Upper lobe of right lung (tissue), 1 donor: ENCODE measurements around the gene DIRAS2. TPM values are rescaled to one million over a fixed set of nuclear protein-coding genes. Genes with fewer than 3 reads are reported as not detected.
"Not testable (repeated sequence)": the region's sequence is repeated elsewhere in the genome, so short reads cannot be mapped to it uniquely, and the experiment has no call there.

ENCODE experiments used
- ATAC-seq: fragments of 200-7000 bp; cut with Tn5 transposase; one replicate; pipeline ENCODE4 v1.9.1; 2020; ENCODE audit warnings: mild to moderate bottlenecking, moderate library complexity
- DNase-seq: peaks from one replicate; pipeline ENCODE4 v3.0.0-alpha.2; 2020
- H3K27ac ChIP-seq: fragments of 200-600 bp; one replicate; pipeline ENCODE4 v1.8.0; 2022
- H3K27me3 ChIP-seq: fragments of 200-600 bp; one replicate; pipeline ENCODE4 v1.8.0; 2022; ENCODE audit warnings: mild to moderate bottlenecking
- H3K36me3 ChIP-seq: fragments of 200-600 bp; one replicate; pipeline ENCODE4 v1.8.0; 2022
- H3K4me1 ChIP-seq: fragments of 200-600 bp; one replicate; pipeline ENCODE4 v1.8.0; 2022
- H3K4me3 ChIP-seq: fragments of 200-600 bp; one replicate; pipeline ENCODE4 v1.8.0; 2022; ENCODE audit warnings: mild to moderate bottlenecking
- H3K9me3 ChIP-seq: fragments of 200-600 bp; one replicate; pipeline ENCODE4 v1.8.0; 2022
- CTCF ChIP-seq: fragments of 200-600 bp; IDR thresholded peaks from one replicate; pipeline ENCODE4 v1.8.0; 2022; ENCODE audit warnings: antibody characterized with exemption
- intact Hi-C: fragments of 100-400 bp; cut with DNase I; formaldehyde crosslinking; loops from one replicate; pipeline ENCODE4 v1.11.0; 2022
- total RNA-seq: library from RNA; stranded (reverse); fragmentation: NEBNext Ultra II Directional; extraction: Animal tissue kit (Norgen Biotek cat#: 25700); gene quantifications from one replicate; pipeline ENCODE4 v1.2.1, GENCODE V29; 2021
- donor health status: DM: no; HTN: yes; CAD: no; lungs with severe emphysema.

The DIRAS2 gene
- total RNA-seq, 1 donor from 2014 or later: not detected

GRCh38 chr9:90659650-90660364 is 17.2 kb upstream of the DIRAS2 start:
- no peaks in the 10 kb centered on the region for H3K9me3 ChIP-seq
- no peak for ATAC-seq
- no peak for TF ChIP-seq CTCF
- H3K27me3 ChIP-seq: no peaks in the 10 kb centered on the region
- H3K4me1 ChIP-seq: no peaks in the 10 kb centered on the region
- H3K36me3 ChIP-seq: no peaks in the 10 kb centered on the region
- intact Hi-C loops: no loop called here
- DNase-seq: no peak
- no peak overlapping the region for H3K27ac ChIP-seq
- no peak overlapping the region for H3K4me3 ChIP-seq

- ATAC-seq: no peak
- Histone ChIP-seq H3K36me3 (no peaks in the 10 kb centered on the region), H3K4me1 (no peaks in the 10 kb centered on the region), H3K27ac (no peak overlapping the region), H3K9me3 (no peaks in the 10 kb centered on the region), H3K27me3 (no peaks in the 10 kb centered on the region), H3K4me3 (no peak overlapping the region)
- no peak for DNase-seq
- intact Hi-C loops: no loop called here
- TF ChIP-seq CTCF: no peak
Measured at GRCh38 chr9:90658783-90659182, 16.2 kb upstream of the DIRAS2 start.

- intact Hi-C loops: no loop called here
- Histone ChIP-seq H3K36me3 (no peaks in the 10 kb centered on the region), H3K4me1 (no peaks in the 10 kb centered on the region), H3K9me3 (no peaks in the 10 kb centered on the region), H3K27me3 (no peaks in the 10 kb centered on the region), H3K27ac (no peak overlapping the region), H3K4me3 (no peak overlapping the region)
- DNase-seq (no peak), ATAC-seq (no peak)
- TF ChIP-seq CTCF: no peak
Measured at GRCh38 chr9:90658181-90658580, 15.6 kb upstream of the DIRAS2 start.

GRCh38 chr9:90656876-90657275 is 14.3 kb upstream of the DIRAS2 start:
- ATAC-seq, H3K4me3 ChIP-seq, H3K9me3 ChIP-seq, H3K27me3 ChIP-seq, intact Hi-C loops, H3K27ac ChIP-seq, DNase-seq, H3K36me3 ChIP-seq, H3K4me1 ChIP-seq: not testable (repeated sequence)

GRCh38 chr9:90651246-90651645 is 8.6 kb upstream of the DIRAS2 start:
- Histone ChIP-seq H3K27me3 (peaks cover 4% of the 10 kb centered on the region), H3K4me1 (no peaks in the 10 kb centered on the region), H3K9me3 (no peaks in the 10 kb centered on the region), H3K27ac (no peak overlapping the region), H3K4me3 (no peak overlapping the region), H3K36me3 (no peaks in the 10 kb centered on the region)
- ATAC-seq (no peak), DNase-seq (no peak)
- intact Hi-C loops: no loop called here
- TF ChIP-seq CTCF: no peak

- TF ChIP-seq CTCF: no peak
- DNase-seq: no peak
Measured at GRCh38 chr9:90647843-90648242, 5.2 kb upstream of the DIRAS2 start.

More at GRCh38 chr9:90647843-90648242, 5.2 kb upstream of the DIRAS2 start:
- no peak for ATAC-seq
- peaks cover 22% of the 10 kb centered on the region for H3K27me3 ChIP-seq
- intact Hi-C loops: no loop called here
- no peak overlapping the region for H3K27ac ChIP-seq
- no peaks in the 10 kb centered on the region for H3K4me1 ChIP-seq
- H3K36me3 ChIP-seq: no peaks in the 10 kb centered on the region
- no peaks in the 10 kb centered on the region for H3K9me3 ChIP-seq
- H3K4me3 ChIP-seq: no peak overlapping the region
